GM18867 (cell line): ENCODE measurements around the gene BUD23.
"Not testable (repeated sequence)": the region's sequence is repeated elsewhere in the genome, so short reads cannot be mapped to it uniquely, and the experiment has no call there.

Experiments
- ATAC-seq: cut with Tn5 transposase; IDR thresholded peaks from one replicate; pipeline ENCODE4 v1.9.1; 2021; ENCODE audit warnings: mild to moderate bottlenecking, moderate library complexity; ENCODE audit not compliant: unreplicated experiment

Gene BUD23

DNA sequence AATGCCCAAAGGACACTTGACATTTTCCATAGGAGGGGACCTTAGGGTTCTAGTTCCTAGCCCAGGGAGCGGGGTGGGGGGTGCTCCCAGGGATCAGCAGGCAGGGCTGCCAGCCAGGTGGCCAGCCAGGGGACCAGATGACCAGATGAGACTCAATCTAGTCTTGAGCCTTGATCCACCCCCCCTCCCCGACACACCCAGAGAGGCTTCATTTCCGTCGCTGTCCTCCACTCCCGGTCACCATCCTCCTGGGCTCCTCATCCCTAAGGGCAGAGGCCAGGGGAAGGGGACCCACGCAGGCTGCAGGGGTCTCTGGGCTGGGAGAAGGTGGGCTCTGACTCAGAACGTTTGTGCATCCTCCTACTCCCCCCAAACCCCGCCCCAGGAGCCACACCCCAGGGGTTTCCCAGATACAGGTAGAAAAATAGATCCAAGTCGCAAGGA lies 35.1 kb downstream of the BUD23 start:
- ATAC-seq = no peak

DNA sequence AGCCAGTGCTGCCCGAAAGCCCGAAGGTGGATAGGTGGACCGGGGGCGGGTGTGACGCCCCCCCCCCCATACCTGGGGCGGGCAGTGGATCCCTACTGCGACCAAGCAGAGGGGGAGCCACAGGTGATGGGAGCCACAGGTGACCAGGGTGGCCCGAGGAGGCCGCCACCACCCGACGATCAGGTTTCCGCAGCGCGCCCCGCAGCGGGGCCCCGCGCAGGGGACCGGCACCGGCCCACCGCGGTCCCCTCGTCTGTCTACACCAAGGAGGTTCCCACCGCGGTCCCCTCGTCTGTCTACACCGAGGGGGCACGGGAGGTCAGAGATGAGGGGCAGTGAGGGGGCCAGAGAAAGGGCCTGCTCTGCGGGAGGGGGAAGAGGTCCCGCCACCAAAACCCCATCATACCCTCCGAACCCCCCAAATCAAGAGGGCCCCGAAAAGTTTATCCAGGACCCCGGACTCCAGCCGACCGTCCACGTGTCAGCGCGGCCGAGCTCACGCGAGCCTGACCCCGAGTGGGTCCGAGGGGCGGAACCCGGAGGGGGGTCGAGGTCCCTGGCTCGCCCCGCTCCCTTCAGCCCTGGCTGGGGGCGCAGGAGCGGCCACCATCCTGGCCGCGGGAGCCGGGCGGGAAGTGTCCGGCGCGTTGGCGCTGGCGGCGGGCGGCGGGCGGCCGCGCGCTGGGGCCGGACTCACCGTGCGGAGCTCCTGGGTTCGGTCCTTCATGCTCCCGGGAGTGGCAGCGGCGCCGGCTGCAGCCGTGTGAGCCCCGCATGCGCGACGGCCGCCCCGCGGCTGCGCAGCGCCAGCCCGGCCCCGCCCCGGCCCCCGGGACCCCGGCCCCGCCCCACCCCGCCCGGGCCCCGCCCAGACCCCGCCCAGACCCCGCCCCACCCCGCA lies 35.8 kb downstream of the BUD23 start, which contains the start of gene STX1A:
TSS of gene STX1A (minus strand) at position 765 of the 901 bp plus-strand sequence. CDS start at position 727, 38 bp downstream.
- peak; percentile 82 for ATAC-seq

DNA sequence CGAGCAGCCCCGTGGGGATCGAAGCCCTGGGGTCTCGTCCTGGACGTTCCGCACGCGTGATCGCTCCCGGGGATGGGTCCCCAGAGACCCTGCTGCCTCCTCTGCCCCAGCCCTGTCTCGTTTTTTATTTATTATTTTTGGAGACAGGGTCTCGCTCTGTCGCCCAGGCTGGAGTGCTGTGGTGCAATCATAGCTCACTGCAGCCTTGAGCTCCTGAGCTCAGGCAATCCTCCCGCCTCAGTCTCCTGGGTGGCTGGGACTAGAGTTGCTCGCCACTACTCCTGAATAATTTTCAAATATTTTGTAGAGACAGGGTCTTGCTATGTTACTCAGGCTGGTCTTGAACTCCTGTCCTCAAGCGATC lies 36.4 kb downstream of the BUD23 start:
- ATAC-seq = peak; percentile 9

DNA sequence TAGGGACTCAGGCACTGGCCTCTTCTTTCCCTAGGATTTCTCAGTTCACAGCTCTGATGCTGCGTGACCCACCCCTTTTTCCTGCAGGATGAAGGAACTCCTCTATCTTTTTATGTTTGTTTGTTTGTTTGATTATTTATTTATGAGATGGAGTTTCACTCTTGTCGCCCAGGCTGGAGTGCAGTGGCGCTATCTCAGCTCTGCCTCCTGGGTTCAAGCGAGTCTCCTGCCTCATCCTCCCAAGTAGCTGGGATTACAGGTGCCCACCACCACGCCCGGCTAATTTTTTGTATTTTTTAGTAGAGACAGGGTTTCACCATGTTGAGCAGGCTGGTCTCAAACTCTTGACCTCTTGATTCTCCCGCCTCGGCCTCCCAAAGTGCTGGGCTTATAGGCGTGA lies 37.0 kb downstream of the BUD23 start:
- ATAC-seq = not testable (repeated sequence)

DNA sequence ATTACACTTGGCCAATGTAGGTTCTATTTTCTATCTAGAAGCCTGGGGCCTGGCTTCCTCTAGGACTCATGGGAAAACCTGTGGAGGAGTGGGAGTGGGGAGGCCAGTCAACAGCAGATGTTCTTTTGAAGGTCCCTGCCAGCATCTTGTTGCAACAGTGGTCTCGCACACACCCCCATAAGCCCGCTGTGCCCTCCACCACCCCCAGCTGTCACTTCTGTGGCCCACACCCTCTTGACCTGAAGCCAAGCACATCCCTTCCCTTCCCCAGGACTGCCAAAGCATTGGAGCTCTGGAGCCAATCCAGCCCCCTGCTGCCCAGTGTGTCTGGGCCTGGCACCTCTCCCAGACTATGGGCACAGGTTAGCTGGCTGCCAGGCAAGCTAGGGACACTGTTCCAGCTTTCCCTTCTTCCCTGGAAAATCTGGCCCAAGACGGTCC lies 38.0 kb downstream of the BUD23 start:
- no peak for ATAC-seq

DNA sequence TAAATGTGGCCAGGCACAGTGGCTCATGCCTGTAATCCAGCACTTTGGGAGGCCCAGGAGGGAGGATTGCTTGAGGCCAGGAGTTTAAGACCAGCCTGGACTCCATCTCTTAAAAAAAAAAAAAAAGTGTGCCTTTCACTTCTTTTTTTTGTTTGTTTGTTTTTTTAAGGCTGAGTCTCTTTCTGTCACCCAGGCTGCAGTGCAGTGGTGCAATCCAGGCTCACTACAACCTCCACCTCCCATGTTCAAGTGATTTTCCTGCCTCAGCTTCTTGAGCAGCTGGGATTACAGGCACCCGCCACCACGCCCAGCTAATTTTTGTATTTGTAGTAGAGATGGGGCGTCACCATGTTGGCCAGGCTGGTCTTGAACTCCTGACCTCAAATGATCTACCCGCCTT lies 38.8 kb downstream of the BUD23 start:
- not testable (repeated sequence) for ATAC-seq

DNA sequence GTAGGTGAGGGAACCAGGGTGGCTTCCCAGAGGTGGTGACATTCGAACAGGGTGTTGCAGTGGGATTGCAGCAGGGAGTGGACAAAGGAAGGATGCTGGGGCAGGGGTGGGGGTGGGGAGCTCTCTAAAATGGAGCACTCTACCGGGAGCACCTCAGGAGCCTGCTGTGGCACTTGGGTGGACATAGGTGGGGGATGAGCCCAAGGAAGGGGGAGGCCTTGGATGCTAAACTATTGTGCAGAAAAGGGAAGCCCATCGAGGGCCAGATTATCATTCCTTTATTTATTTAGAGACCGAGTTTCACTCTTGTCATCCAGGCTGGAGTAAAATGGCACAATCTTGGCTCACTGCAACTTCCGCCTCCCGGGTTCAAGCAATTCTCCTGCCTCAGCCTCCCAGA lies 39.4 kb downstream of the BUD23 start:
- no peak for ATAC-seq

DNA sequence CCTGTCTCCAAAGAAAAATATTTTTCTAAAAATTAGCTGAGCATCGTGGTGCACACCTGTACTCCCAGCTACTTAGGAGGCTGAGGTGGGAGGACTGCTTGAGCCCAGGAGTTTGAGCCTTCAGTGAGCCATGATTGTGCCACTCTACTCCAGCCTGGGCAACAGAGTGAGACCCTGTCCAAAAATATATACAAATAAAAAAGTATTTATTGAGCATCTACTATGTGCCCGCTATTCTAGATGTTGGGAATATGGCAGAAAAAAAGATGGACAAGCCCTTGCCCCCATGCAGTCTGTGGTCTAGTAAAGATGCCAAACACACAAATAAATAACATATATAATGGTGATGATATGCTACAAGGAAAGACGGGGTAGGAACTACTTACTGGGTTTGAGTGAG lies 40.4 kb downstream of the BUD23 start:
- no peak for ATAC-seq

DNA sequence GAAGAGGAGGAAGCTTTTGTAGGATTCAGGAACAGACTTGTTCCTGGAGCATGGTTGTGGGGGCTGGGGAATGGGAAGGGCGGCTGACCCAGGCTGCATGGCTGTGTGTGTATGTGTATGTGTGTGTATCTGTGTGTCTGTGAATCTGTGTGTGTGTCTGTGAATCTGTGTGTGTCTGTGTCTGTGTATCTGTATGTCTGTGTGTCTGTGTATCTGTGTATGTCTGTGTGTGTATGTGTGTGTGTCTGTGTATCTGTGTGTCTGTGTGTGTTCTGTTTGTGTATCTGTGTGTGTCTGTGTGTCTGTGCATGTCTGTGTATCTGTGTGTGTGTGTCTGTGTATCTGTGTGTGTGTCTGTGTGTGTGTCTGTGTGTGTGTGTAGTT lies 42.7 kb downstream of the BUD23 start:
- peak; percentile 20 for ATAC-seq

DNA sequence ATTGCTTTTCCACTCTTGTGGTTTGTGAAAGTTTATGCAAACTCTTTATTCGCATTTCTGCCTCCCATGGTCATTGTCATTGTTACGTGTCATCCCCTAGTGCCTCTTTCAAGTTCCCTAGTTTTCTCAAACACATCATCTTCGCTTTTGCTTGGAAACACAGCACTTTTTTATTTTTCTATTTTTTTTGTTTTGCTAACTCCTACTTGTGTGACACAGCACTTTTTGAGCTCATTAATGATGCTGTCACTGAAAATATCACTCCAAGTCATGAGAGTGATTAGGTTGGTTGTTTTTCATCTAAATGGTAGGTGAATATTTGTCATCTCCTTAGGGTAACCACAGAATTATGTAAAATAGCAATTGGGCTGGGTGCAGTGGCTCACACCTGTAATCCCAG lies 44.6 kb downstream of the BUD23 start:
- no peak for ATAC-seq

DNA sequence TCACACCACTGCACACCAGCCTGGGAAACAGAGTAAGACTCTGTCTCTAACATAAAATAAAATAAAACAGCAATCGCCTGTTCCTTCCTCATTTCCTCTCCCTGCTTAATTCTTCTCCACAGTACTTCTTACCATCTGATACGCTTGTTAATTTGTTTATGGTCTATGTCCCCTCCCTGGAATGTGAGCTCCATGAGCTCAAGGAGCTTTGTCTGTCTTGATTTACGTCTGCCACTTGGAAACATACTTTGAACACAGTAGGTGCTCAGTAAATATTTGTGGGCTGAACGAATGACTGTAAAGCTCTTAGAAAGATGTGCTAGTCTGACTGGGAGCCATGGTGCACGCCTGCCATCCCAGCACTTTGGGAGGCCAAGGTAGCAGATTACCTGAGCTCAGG lies 45.2 kb downstream of the BUD23 start:
- no peak for ATAC-seq

DNA sequence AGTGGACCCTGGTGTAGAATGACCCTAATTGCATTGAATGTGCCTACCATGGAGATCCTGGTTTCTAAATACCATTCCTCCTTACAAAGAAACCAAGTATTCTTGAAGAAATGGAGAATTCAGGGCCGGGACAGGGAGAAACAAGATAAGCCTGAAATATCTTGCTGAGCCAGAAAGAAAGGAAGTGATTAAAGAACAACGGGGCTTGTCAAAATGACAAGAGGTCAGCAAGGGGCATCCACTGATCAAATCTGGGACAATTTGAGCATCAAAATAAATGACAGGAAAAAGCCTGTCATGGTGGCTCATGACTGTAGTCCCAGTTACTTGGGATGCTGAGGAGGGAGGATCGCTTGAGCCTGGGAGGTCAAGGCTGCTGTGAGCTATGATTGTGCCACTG lies 47.1 kb downstream of the BUD23 start:
- no peak for ATAC-seq

DNA sequence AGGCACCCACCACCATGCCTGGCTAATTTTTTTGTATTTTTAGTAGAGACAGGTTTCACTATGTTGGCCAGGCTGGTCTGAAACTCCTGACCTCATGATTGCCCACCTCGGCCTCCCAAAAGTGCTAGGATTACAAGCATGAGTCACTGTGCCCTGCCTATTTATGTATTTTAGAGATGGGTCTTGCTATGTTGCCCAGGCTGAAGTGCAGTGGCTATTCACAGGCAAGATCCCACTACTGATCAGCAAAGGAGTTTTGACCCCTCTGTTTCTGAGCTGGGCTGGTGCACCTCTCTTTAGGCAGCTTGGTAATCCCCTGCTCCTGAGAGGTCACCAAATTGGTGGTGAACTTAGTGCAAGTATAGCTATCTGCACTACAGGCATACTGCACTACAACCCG lies 49.0 kb downstream of the BUD23 start:
- no peak for ATAC-seq

DNA sequence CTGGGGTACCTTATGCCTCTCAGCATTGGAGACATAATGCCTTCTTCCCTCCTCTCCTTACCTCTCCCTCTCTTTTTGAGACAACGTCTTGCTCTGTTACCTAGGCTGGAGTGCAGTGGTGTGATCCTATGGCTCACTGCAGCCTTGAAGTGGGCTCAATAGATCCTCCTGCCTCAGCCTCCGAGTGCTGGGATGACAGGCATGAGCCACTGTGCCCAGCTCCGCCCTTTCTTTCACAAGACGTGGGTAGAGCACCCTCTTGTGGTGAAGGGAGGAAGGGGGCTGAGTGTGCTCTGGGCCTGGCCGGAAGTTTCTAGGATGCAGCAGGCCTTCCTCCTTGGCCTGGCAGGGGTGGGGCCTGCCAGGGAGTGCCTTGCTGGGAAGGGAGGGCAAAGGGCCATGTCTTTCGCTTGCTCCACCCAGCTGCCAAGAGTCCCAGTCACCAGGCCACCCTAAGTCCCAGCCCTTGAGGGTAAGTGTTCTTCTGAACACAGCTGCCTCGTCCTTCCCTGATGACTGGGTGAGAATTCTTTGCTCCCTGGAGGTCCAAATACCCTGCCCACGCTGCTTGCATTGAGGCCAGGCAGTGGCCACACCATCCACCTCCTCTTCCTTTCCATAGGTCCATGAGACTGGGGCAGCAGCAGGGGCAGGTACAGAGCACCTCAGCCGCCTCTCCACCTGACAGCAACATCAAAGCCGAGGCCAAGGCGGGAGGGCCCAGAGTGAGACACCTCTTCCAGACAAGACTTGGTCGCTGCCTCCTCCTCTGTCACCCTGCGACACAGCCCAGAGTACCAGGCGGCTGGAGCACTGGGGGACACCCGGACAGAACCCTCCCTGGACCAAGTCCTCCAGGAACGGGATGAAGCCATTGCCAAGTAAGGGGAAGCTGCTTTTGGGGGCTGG lies 51.5 kb downstream of the BUD23 start:
- peak; percentile 35 for ATAC-seq

DNA sequence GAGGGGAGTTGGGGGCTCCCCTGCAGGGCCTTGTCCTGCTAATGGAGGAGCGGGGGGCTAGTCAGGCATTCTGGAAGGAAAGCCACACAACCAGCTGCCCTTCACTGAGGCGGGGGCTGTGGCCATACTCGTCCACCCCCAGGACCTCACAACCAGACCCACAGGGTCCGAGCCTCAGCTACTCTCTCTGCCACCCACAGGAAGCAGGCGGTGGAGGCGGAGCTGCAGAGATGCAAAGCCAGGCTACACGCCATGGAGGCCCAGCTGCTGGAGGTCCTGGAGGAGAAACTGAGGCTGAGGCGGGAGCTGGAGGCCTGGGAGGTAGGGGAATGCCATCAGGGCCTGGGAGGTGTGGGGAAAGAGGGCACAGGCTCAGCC lies 52.1 kb downstream of the BUD23 start:
- ATAC-seq = no peak

DNA sequence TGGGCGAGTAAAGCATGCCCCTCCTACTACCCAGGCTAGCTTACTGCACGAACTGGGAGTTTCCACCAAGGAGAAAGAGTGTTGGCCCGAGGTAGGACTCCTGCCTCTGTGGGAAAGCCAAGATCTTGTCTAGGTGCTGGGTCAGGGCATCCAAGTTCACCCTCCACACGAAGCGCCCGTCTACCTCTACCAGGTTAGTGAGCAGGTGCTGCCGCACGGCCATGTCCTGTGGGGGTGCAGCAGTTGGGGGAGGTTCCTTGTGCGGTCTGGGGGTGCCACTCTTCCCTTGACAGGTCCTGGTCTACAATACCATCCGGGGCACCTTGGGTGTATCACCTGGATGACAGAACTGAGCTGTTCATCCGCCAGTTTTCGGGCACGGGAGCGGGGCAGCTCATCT lies 53.5 kb downstream of the BUD23 start:
- ATAC-seq = no peak

DNA sequence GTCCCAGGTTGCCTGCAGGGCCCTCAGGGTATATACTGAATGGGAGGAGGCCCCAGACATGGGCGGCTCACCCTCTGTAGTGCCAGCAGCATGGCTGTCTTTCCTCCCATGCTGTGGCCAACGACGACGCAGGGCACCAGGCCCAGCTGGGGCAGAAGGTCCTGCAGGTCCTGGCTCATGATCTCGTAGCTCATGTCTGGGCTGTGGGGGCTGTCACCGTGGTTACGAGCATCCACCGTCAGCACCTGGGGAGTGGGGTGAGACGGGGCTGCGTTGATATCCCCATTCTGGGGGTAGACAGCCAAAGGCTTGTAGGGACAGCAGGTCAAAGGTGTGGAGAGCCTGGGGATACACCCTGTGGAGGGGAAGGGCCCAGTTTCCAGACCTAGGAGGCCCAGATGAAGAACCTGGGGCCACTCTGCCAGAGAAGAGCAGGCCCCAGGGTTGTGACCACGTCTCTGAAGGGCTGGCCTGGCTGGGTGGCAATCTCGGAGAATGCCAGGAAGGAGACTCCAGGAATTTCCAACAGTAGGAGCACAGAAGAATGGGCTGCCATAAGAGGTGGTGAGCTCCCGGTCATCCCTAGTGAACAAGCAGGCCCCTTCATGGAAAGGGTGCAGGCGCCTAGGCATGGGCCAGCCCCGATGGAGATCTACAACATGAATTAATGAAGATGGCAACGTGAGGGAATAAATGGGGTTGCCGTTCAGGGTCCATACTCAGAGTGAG lies 54.3 kb downstream of the BUD23 start:
- no peak for ATAC-seq

DNA sequence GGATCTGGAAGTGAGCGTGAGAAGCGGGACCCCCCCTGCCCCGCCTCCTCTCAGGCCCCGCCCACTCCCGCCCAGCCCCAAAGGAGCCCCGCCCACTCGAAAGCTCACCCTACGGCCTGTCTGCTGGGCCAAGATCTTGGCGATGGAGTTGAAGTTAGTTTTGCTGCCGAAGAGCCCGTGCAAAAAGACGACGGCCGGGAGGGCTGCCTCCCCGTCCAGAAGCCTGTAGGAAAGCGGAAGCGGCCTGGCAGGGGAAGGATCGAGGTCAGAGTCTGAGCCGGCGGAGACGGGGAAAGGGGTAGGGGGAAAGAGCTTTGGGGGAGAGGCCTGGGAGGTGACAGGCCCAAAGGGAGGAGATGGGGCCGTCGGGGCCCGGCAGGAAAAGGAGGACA lies 54.8 kb downstream of the BUD23 start:
- peak; percentile 18 for ATAC-seq

DNA sequence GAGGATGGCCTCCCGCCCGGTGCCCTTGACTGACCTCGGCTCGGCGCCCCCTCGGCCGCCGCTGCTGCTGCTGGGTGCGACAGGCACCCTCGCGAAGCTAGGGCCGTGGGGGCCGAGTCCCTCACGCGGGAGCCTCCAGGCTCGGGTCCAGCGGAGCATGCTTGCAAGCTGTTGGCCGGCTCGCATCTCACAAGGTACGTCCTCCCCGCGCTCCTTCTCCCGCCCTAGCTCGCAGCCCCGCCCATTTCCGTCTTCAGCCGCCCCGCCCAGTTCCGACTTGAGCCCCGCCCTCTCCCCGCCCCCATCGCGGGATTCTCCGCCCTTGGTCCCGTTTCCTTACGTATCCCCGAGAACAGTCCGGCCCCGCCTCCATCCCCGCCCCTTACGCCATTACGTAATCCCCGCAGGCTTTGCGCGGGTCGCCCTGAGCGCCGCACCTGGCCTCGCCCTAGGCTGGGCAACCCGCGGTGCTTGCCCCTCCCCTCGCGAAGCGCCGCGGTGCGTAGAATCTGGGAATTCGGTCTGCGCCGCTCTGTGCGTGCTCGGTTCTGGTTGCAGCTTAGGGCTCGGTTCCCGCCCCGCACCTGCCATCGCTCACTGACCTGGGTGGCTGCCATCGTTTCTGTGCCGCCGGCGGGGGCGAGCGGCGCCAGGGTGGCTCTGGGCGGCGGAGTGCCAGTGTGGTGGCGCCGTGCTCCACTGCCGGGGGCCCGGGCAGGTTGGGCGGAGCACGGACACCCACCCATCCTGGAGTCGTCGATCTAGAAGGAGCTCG lies 55.4 kb downstream of the BUD23 start, which contains the start of gene ABHD11:
TSS of gene ABHD11 (minus strand) at position 191 of the 775 bp plus-strand sequence. CDS start at position 159, 32 bp downstream.
- peak; percentile 81 for ATAC-seq

DNA sequence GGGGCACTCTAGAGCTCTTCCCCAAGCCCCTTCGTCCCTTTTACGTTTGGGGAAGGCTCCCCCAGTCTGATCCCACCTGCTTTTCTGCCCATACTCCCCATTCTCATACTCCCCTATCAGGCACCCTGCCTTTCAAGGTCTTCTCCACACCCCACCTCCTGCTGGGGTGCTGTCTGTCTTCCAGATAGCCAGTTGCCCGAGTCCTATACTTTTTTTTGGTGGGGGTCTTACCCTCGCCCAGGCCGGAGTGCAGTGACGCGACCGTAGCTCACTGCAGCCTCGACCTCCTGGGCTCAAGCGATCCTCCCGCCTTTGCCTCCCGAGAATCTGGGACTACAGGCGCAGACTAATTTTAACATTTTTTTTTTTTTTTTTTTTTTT lies 56.0 kb downstream of the BUD23 start:
- peak; percentile 0 for ATAC-seq
